KMS-11 (cell line): ENCODE results near the gene TMEM229B.

ENCODE experiments used
- H2AFZ ChIP-seq: fragments of 200-600 bp; sonication (generic); 2 replicates; pipeline ENCODE4 v1.6.1; 2016; ENCODE audit warnings: antibody characterized with exemption, mixed run types, low read depth
- H3K27ac ChIP-seq: fragments of 200-600 bp; sonication (generic); 2 replicates; pipeline ENCODE4 v1.6.1; 2016; ENCODE audit warnings: mild to moderate bottlenecking, mixed run types
- H3K27me3 ChIP-seq: fragments of 200-600 bp; sonication (generic); 2 replicates; pipeline ENCODE4 v1.6.1; 2017; ENCODE audit warnings: mild to moderate bottlenecking, low read depth, mixed run types, moderate library complexity; ENCODE audit not compliant: insufficient read depth
- H3K36me3 ChIP-seq: fragments of 200-600 bp; sonication (generic); 2 replicates; pipeline ENCODE4 v1.6.1; 2017; ENCODE audit warnings: mild to moderate bottlenecking, mixed run types; ENCODE audit not compliant: insufficient read depth
- H3K4me1 ChIP-seq: fragments of 200-600 bp; sonication (generic); 2 replicates; pipeline ENCODE4 v1.6.1; 2016; ENCODE audit warnings: mild to moderate bottlenecking, low read depth, mixed run types; ENCODE audit not compliant: poor library complexity, severe bottlenecking
- H3K4me2 ChIP-seq: fragments of 200-600 bp; sonication (generic); 2 replicates; pipeline ENCODE4 v1.7.0; 2016; ENCODE audit warnings: mild to moderate bottlenecking, mixed run types
- H3K4me3 ChIP-seq: fragments of 200-600 bp; sonication (generic); IDR thresholded peaks from 2 replicates; pipeline ENCODE4 v1.6.1; 2017; ENCODE audit warnings: low read depth, low read length, mixed read lengths; ENCODE audit not compliant: insufficient read depth
- H3K79me2 ChIP-seq: fragments of 200-600 bp; sonication (generic); 2 replicates; pipeline ENCODE4 v1.6.1; 2016; ENCODE audit warnings: low read depth, mixed run types; ENCODE audit not compliant: insufficient read depth
- H3K9ac ChIP-seq: fragments of 200-600 bp; sonication (generic); 2 replicates; pipeline ENCODE4 v1.6.1; 2016; ENCODE audit warnings: mild to moderate bottlenecking, mixed run types
- H4K20me1 ChIP-seq: fragments of 200-600 bp; sonication (generic); 2 replicates; pipeline ENCODE4 v1.6.1; 2016; ENCODE audit warnings: mild to moderate bottlenecking, mixed run types; ENCODE audit not compliant: insufficient read depth
- CTCF ChIP-seq: fragments of 200-600 bp; sonication (generic); conservative IDR thresholded peaks from 2 replicates; pipeline ENCODE4 v1.6.1; 2017; ENCODE audit warnings: low read depth, mild to moderate bottlenecking, antibody characterized with exemption, low read length, moderate library complexity, mixed read lengths

The TMEM229B gene

GRCh38 chr14:67421356-67422224 is 66.9 kb downstream of the TMEM229B start:
- Histone ChIP-seq H3K27me3 (no peaks in the 10 kb centered on the region), H3K79me2 (no peaks in the 10 kb centered on the region), H3K9ac (no peak overlapping the region), H2AFZ (no peak overlapping the region), H4K20me1 (no peaks in the 10 kb centered on the region), H3K27ac (no peak overlapping the region), H3K4me1 (no peaks in the 10 kb centered on the region), H3K4me2 (no peak overlapping the region), H3K36me3 (no peaks in the 10 kb centered on the region), H3K4me3 (no peak overlapping the region)
- TF ChIP-seq CTCF = no peak
